ENCODE measurements around the gene SSB.

- TF ChIP-seq CTCF (IDR thresholded peaks at IDR 0.05) (no peak), POLR2A (IDR thresholded peaks at IDR 0.05) (no peak)
Measured at GRCh38 chr2:169818241-169818640, 19.6 kb downstream of the SSB start.
